PC-9 (cell line): ENCODE data around the gene TRIM15. TPM values are rescaled to one million over a fixed set of nuclear protein-coding genes. Genes with fewer than 3 reads are reported as not detected.

Experiments
- BruUV-seq: library from RNA; stranded (reverse); fragments of 400-500 nt; replicated peaks from 2 replicates; lab custom pipeline; 2021; lab: Mats Ljungman, UMichigan
- CTCF ChIA-PET: fragments of 300-600 bp; sonication (Branson Sonifier 250); formaldehyde crosslinking; loops from one replicate; lab custom pipeline; 2022; ENCODE audit warnings: antibody characterized with exemption; lab: Charles Lee
- POLR2A ChIA-PET: fragments of 300-600 bp; sonication (Branson Sonifier 250); formaldehyde crosslinking; loops from one replicate; lab custom pipeline; 2022; ENCODE audit warnings: antibody characterized with exemption; ENCODE audit not compliant: unreplicated experiment; lab: Charles Lee
- DNase-seq, 2 experiments: peaks; one replicate each; pipeline versions ENCODE4 v3.0.0 to v3.0.0-alpha.2; 2015 to 2022; ENCODE audit warnings: mixed read lengths in 1 of 2
- H2AFZ ChIP-seq: fragments of 200-600 bp; sonication (generic); 2 replicates; pipeline ENCODE4 v1.8.1; 2017; ENCODE audit warnings: antibody characterized with exemption
- H3F3A ChIP-seq: fragments of 200-600 bp; sonication (generic); 2 replicates; pipeline ENCODE4 v1.8.1; 2017; ENCODE audit warnings: antibody characterized with exemption, mild to moderate bottlenecking, low read depth; ENCODE audit not compliant: insufficient read depth
- H3K27ac ChIP-seq: fragments of 200-600 bp; sonication (generic); 2 replicates; pipeline ENCODE4 v1.6.1; 2016; ENCODE audit warnings: mixed run types
- H3K27me3 ChIP-seq: fragments of 200-600 bp; sonication (generic); 2 replicates; pipeline ENCODE4 v1.6.1; 2016; ENCODE audit warnings: low read depth, mixed run types; ENCODE audit not compliant: insufficient read depth
- H3K36me3 ChIP-seq: fragments of 200-600 bp; sonication (generic); 2 replicates; pipeline ENCODE4 v1.6.1; 2016; ENCODE audit warnings: low read depth, mixed run types
- H3K4me1 ChIP-seq: fragments of 200-600 bp; sonication (generic); replicated peaks from 2 replicates; pipeline ENCODE4 v1.6.1; 2016; ENCODE audit warnings: mixed run types; ENCODE audit not compliant: insufficient read depth
- H3K4me2 ChIP-seq: fragments of 200-600 bp; sonication (generic); 2 replicates; pipeline ENCODE4 v1.6.1; 2017; ENCODE audit warnings: mixed run types
- H3K4me3 ChIP-seq: fragments of 200-600 bp; sonication (generic); 2 replicates; pipeline ENCODE4 v1.6.1; 2016; ENCODE audit warnings: mixed run types
- H3K79me2 ChIP-seq: fragments of 200-600 bp; sonication (generic); 2 replicates; pipeline ENCODE4 v1.6.1; 2017; ENCODE audit warnings: low read depth, mixed run types
- H3K9me2 ChIP-seq: fragments of 200-600 bp; sonication (generic); 2 replicates; pipeline ENCODE4 v1.8.1; 2017; ENCODE audit warnings: mild to moderate bottlenecking; ENCODE audit not compliant: insufficient read depth
- H3K9me3 ChIP-seq: fragments of 200-600 bp; sonication (generic); 2 replicates; pipeline ENCODE4 v1.8.1; 2016; ENCODE audit warnings: low read depth; ENCODE audit not compliant: insufficient read depth
- H4K20me1 ChIP-seq: fragments of 200-600 bp; sonication (generic); 2 replicates; pipeline ENCODE4 v1.8.1; 2017; ENCODE audit not compliant: insufficient read depth
- CTCF ChIP-seq: fragments of 200-600 bp; sonication (generic); conservative IDR thresholded peaks from 2 replicates; pipeline ENCODE4 v1.6.1; 2017; ENCODE audit warnings: mixed run types, antibody characterized with exemption, mild to moderate bottlenecking, moderate library complexity
- EZH2 ChIP-seq: fragments of 200-600 bp; sonication (generic); IDR thresholded peaks from 2 replicates; pipeline ENCODE4 v1.8.0; 2017; ENCODE audit warnings: antibody characterized with exemption, low read depth
- intact Hi-C: fragments of 100-400 bp; cut with micrococcal nuclease; formaldehyde crosslinking; loops from one replicate; pipeline ENCODE4 v1.10.0; 2022; ENCODE audit not compliant: unreplicated experiment
- total RNA-seq: library from RNA; stranded (reverse); gene quantifications from 2 replicates; pipeline ENCODE4 v1.2.3, GENCODE V29; 2021

The TRIM15 gene
- total RNA-seq, 1 experiment from 2014 or later: not detected

GRCh38 chr6:30130887-30131862, 32.2 kb upstream of the TRIM15 start:
- H3F3A ChIP-seq: no peaks in the 10 kb centered on the region
- intact Hi-C loops: loop anchor here (1.0 to 2.0 kb wide), 7 partner anchors 28 to 426 kb away; partner anchors contain the start of genes PPP1R11 and RNF39
- POLR2A ChIA-PET: interaction anchor here (0.6 to 0.7 kb wide), 2 partner anchors 37 to 483 kb away, joined by 3 read pairs; no protein-coding TSS in a partner anchor
- no peaks in the 10 kb centered on the region for H3K9me3 ChIP-seq
- peaks cover 28% of the 10 kb centered on the region for H3K4me1 ChIP-seq
- BruUV-seq: no TSS peak
- TF ChIP-seq EZH2 (no peak), CTCF (peak; percentile 98)
- no peak overlapping the region for H2AFZ ChIP-seq
- CTCF ChIA-PET: interaction anchor here (0.6 to 4.3 kb wide), 9 partner anchors 27 to 1262 kb away, joined by 3 to 28 read pairs (median 4); partner anchors contain the start of gene POLR1H
- H3K27me3 ChIP-seq: no peaks in the 10 kb centered on the region
- H3K36me3 ChIP-seq: no peaks in the 10 kb centered on the region
- peak; percentile 59 to 80 for DNase-seq
- no peak overlapping the region for H3K27ac ChIP-seq
- no peaks in the 10 kb centered on the region for H3K79me2 ChIP-seq
- H3K9me2 ChIP-seq: no peaks in the 10 kb centered on the region
- no peak overlapping the region; the same call in 1 of the 2 replicates for H3K4me3 ChIP-seq
- H3K4me2 ChIP-seq: peak overlapping the region; percentile 75
- no peaks in the 10 kb centered on the region for H4K20me1 ChIP-seq

- Histone ChIP-seq H3K36me3 (no peaks in the 10 kb centered on the region), H3K4me1 (peaks cover 28% of the 10 kb centered on the region), H3K9me3 (no peaks in the 10 kb centered on the region), H3K79me2 (no peaks in the 10 kb centered on the region), H3K4me3 (no peak overlapping the region), H4K20me1 (no peaks in the 10 kb centered on the region), H3K27ac (no peak overlapping the region), H3F3A (no peaks in the 10 kb centered on the region), H3K4me2 (no peak overlapping the region), H2AFZ (no peak overlapping the region), H3K27me3 (no peaks in the 10 kb centered on the region), H3K9me2 (no peaks in the 10 kb centered on the region)
- no peak for TF ChIP-seq EZH2
- CTCF ChIA-PET: interaction anchor here (0.6 to 4.3 kb wide), 7 partner anchors 28 to 1261 kb away, joined by 3 to 28 read pairs (median 4); partner anchors contain the start of gene POLR1H
- POLR2A ChIA-PET: no interaction called here
- intact Hi-C loops: loop anchor here (1.0 to 2.0 kb wide), 7 partner anchors 29 to 427 kb away; partner anchors contain the start of genes PPP1R11 and RNF39
- no TSS peak for BruUV-seq
- no peak for DNase-seq
Measured at GRCh38 chr6:30131947-30132497, 31.3 kb upstream of the TRIM15 start.

GRCh38 chr6:30135147-30135546, 28.2 kb upstream of the TRIM15 start:
- Histone ChIP-seq H3K9me2 (no peaks in the 10 kb centered on the region), H3K36me3 (no peaks in the 10 kb centered on the region), H3K4me3 (no peak overlapping the region), H4K20me1 (no peaks in the 10 kb centered on the region), H3K4me2 (no peak overlapping the region), H3K4me1 (peaks cover 11% of the 10 kb centered on the region), H3K79me2 (no peaks in the 10 kb centered on the region), H3K9me3 (no peaks in the 10 kb centered on the region), H3K27ac (no peak overlapping the region), H2AFZ (no peak overlapping the region), H3K27me3 (no peaks in the 10 kb centered on the region), H3F3A (no peaks in the 10 kb centered on the region)
- intact Hi-C loops: no loop called here
- DNase-seq: no peak
- CTCF ChIA-PET: no interaction called here
- TF ChIP-seq EZH2: no peak
- no TSS peak for BruUV-seq
- POLR2A ChIA-PET: no interaction called here
